GM19452 (cell line): ENCODE results near the gene ARMC2.
"Not testable (repeated sequence)": the region's sequence is repeated elsewhere in the genome, so short reads cannot be mapped to it uniquely, and the experiment has no call there.

ENCODE experiments used
- ATAC-seq: cut with Tn5 transposase; IDR thresholded peaks from one replicate; pipeline ENCODE4 v1.9.1; 2021; ENCODE audit not compliant: unreplicated experiment

Gene ARMC2

GRCh38 chr6:108914235-108915022 lies 66.2 kb downstream of the ARMC2 start:
- no peak for ATAC-seq

- no peak for ATAC-seq
Observed at GRCh38 chr6:108915258-108915657, 67.0 kb downstream of the ARMC2 start.

GRCh38 chr6:108916026-108916686 lies 67.9 kb downstream of the ARMC2 start:
- ATAC-seq: no peak

- ATAC-seq: no peak
Observed at GRCh38 chr6:108920751-108921150, 72.5 kb downstream of the ARMC2 start.

GRCh38 chr6:108921547-108922361 lies 73.5 kb downstream of the ARMC2 start:
- ATAC-seq: no peak

GRCh38 chr6:108922499-108922898 lies 74.3 kb downstream of the ARMC2 start:
- no peak for ATAC-seq

GRCh38 chr6:108927927-108928326 lies 79.7 kb downstream of the ARMC2 start:
- ATAC-seq: no peak

GRCh38 chr6:108928650-108929049 lies 80.4 kb downstream of the ARMC2 start:
- no peak for ATAC-seq

- not testable (repeated sequence) for ATAC-seq
Observed at GRCh38 chr6:108931090-108931489, 82.9 kb downstream of the ARMC2 start.

- no peak for ATAC-seq
Observed at GRCh38 chr6:108937170-108937569, 88.9 kb downstream of the ARMC2 start.

GRCh38 chr6:108940741-108941140 lies 92.5 kb downstream of the ARMC2 start:
- ATAC-seq: no peak

GRCh38 chr6:108941281-108941680 lies 93.1 kb downstream of the ARMC2 start:
- no peak for ATAC-seq

- no peak for ATAC-seq
Observed at GRCh38 chr6:108941859-108942258, 93.6 kb downstream of the ARMC2 start.

GRCh38 chr6:108942556-108943492 lies 94.6 kb downstream of the ARMC2 start:
- ATAC-seq: no peak

- no peak for ATAC-seq
Observed at GRCh38 chr6:108944071-108944470, 95.8 kb downstream of the ARMC2 start.

GRCh38 chr6:108944707-108945680 lies 96.8 kb downstream of the ARMC2 start:
- ATAC-seq: no peak

- no peak for ATAC-seq
Observed at GRCh38 chr6:108945681-108946159, 97.5 kb downstream of the ARMC2 start.

- ATAC-seq: no peak
Observed at GRCh38 chr6:108946695-108947094, 98.5 kb downstream of the ARMC2 start.
